Thoracic aorta (tissue), 2 donors: ENCODE results near the gene C12orf60. TPM values are rescaled to one million over a fixed set of nuclear protein-coding genes. Genes with fewer than 3 reads are reported as not detected.
A peak's percentile ranks its signal among the peaks of the same experiment; 100 is the strongest.

Source experiments
- ATAC-seq: fragments of 150-250 bp; one replicate; pipeline ENCODE4 v1.8.0; 2017; ENCODE audit warnings: low read depth; ENCODE audit not compliant: insufficient number of reproducible peaks, low FRiP score
- DNase-seq: peaks from one replicate; pipeline ENCODE4 v3.0.0-alpha.2; 2020; ENCODE audit warnings: low spot score
- H3K27ac ChIP-seq, 2 donors: fragments of 200-600 bp; sonication (generic); 1 replicate in 1 of 2; 2 replicates in 1 of 2; pipeline ENCODE4 v1.5.1; 2016; ENCODE audit warnings: mild to moderate bottlenecking in 2 of 2, moderate library complexity in 2 of 2
- H3K27me3 ChIP-seq: fragments of 200-600 bp; sonication (generic); replicated peaks from 2 replicates; pipeline ENCODE4 v1.6.0; 2016; ENCODE audit warnings: mild to moderate bottlenecking; ENCODE audit not compliant: insufficient read depth
- H3K36me3 ChIP-seq: fragments of 200-600 bp; sonication (generic); one replicate; pipeline ENCODE4 v1.5.1; 2016
- H3K4me1 ChIP-seq, 2 donors: fragments of 200-600 bp; sonication (generic); 1 replicate in 1 of 2; 2 replicates in 1 of 2; pipeline versions ENCODE4 v1.5.1 to v1.6.0; 2016; ENCODE audit warnings: low read depth in 2 of 2, mild to moderate bottlenecking in 1 of 2; ENCODE audit not compliant: control insufficient read depth in 1 of 2
- H3K4me3 ChIP-seq: fragments of 200-600 bp; sonication (generic); 2 replicates; pipeline ENCODE4 v1.5.1; 2016; ENCODE audit warnings: mild to moderate bottlenecking
- H3K9me3 ChIP-seq: fragments of 200-600 bp; sonication (generic); 2 replicates; pipeline ENCODE4 v1.5.1; 2016
- total RNA-seq, 2 donors: library from RNA; depleted of rRNA; stranded (reverse); fragments of >200 nt; gene quantifications; one replicate each; pipeline versions ENCODE4 v1.1.0 to v1.2.3, GENCODE V29; 2016
- TF ChIP-seq, protein P1 (sequence below): fragments of 200-600 bp; sonication (generic); IDR thresholded peaks from one replicate; pipeline ENCODE4 v1.5.1; 2019; ENCODE audit warnings: antibody characterized with exemption

The C12orf60 gene
- total RNA-seq, 2 donors from 2014 or later: 0.27 TPM; not detected in 1

- no peak for DNase-seq
- H3K27ac ChIP-seq: no peak overlapping the region
- TF ChIP-seq, protein P1, sequence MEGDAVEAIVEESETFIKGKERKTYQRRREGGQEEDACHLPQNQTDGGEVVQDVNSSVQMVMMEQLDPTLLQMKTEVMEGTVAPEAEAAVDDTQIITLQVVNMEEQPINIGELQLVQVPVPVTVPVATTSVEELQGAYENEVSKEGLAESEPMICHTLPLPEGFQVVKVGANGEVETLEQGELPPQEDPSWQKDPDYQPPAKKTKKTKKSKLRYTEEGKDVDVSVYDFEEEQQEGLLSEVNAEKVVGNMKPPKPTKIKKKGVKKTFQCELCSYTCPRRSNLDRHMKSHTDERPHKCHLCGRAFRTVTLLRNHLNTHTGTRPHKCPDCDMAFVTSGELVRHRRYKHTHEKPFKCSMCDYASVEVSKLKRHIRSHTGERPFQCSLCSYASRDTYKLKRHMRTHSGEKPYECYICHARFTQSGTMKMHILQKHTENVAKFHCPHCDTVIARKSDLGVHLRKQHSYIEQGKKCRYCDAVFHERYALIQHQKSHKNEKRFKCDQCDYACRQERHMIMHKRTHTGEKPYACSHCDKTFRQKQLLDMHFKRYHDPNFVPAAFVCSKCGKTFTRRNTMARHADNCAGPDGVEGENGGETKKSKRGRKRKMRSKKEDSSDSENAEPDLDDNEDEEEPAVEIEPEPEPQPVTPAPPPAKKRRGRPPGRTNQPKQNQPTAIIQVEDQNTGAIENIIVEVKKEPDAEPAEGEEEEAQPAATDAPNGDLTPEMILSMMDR: no peak
- peaks cover 15 to 44% of the 10 kb centered on the region in 2 donors for H3K4me1 ChIP-seq
- no peak for ATAC-seq
- H3K4me3 ChIP-seq: no peak overlapping the region
- H3K27me3 ChIP-seq: no peaks in the 10 kb centered on the region
- H3K9me3 ChIP-seq: no peaks in the 10 kb centered on the region
- no peaks in the 10 kb centered on the region for H3K36me3 ChIP-seq
Measured at GRCh38 chr12:14779834-14780233, 23.6 kb upstream of the C12orf60 start.

GRCh38 chr12:14780859-14781258 lies 22.6 kb upstream of the C12orf60 start:
- Histone ChIP-seq H3K9me3 (no peaks in the 10 kb centered on the region), H3K27ac (no peak overlapping the region), H3K36me3 (no peaks in the 10 kb centered on the region), H3K27me3 (no peaks in the 10 kb centered on the region), H3K4me3 (peak overlapping the region; percentile 29), H3K4me1 (peaks cover 15 to 44% of the 10 kb centered on the region in 2 donors)
- ATAC-seq (no peak), DNase-seq (no peak)
- TF ChIP-seq, protein P1: no peak

GRCh38 chr12:14781563-14781962 lies 21.9 kb upstream of the C12orf60 start:
- Histone ChIP-seq H3K9me3 (no peaks in the 10 kb centered on the region), H3K27me3 (no peaks in the 10 kb centered on the region), H3K4me3 (no peak overlapping the region), H3K27ac (peak overlapping the region; percentile 46 to 63), H3K36me3 (peaks cover 1% of the 10 kb centered on the region), H3K4me1 (peaks cover 9 to 37% of the 10 kb centered on the region in 2 donors)
- DNase-seq: no peak
- ATAC-seq: no peak
- TF ChIP-seq, protein P1: no peak

DNA sequence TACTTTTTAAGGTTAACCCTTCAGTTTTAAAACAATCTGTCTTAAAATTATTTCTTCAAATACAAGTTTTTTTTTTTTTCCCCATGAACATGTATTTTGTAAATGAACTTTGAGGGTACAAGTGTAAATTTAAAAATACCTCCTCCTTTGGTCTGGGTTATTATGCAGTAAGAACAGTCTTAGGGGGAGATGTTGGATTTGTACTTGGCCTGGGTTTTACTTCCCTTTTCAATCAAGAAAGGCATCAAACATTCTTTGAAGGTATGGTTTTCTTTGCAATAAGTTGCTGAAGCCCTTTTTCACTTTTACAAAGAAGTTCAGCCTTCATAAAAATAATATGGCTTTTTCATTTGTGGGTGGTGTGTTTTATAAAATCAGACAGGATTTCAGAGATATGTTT lies 20.7 kb upstream of the C12orf60 start:
- no peak for ATAC-seq
- Histone ChIP-seq H3K36me3 (peaks cover 13% of the 10 kb centered on the region), H3K27ac (peak overlapping the region in 1 of 2 donors; percentile 46)

GRCh38 chr12:14784471-14784870 lies 19.0 kb upstream of the C12orf60 start:
- DNase-seq (no peak), ATAC-seq (no peak)
- Histone ChIP-seq H3K4me3 (no peak overlapping the region), H3K9me3 (no peaks in the 10 kb centered on the region), H3K36me3 (peaks cover 29% of the 10 kb centered on the region), H3K27ac (no peak overlapping the region), H3K4me1 (peaks cover 0 to 17% of the 10 kb centered on the region in 2 donors), H3K27me3 (no peaks in the 10 kb centered on the region)
- TF ChIP-seq, protein P1: no peak

More for the DNA sequence above, 20.7 kb upstream of the C12orf60 start:
- Histone ChIP-seq H3K27me3 (no peaks in the 10 kb centered on the region), H3K4me1 (peaks cover under 1 to 25% of the 10 kb centered on the region in 2 donors), H3K9me3 (no peaks in the 10 kb centered on the region), H3K4me3 (no peak overlapping the region)
- DNase-seq: no peak
- TF ChIP-seq, protein P1: no peak
